MM.1S (cell line): Measurements from ENCODE around the gene FCHO2.
A peak's percentile ranks its signal among the peaks of the same experiment; 100 is the strongest.

Experiments used
- DNase-seq: peaks from one replicate; pipeline ENCODE4 v3.0.0-alpha.2; 2015
- H2AFZ ChIP-seq: fragments of 300-600 bp; sonication (generic); 2 replicates; pipeline ENCODE4 v1.6.0; 2016; ENCODE audit warnings: antibody characterized with exemption, low read length
- H3F3A ChIP-seq: fragments of 300-600 bp; sonication (generic); 2 replicates; pipeline ENCODE4 v1.6.1; 2016; ENCODE audit warnings: mild to moderate bottlenecking, antibody characterized with exemption, low read length, moderate library complexity, mixed read lengths; ENCODE audit not compliant: insufficient read depth
- H3K27ac ChIP-seq: fragments of 300-600 bp; sonication (generic); 2 replicates; pipeline ENCODE4 v1.5.1; 2016; ENCODE audit warnings: mild to moderate bottlenecking, low read length
- H3K27me3 ChIP-seq: fragments of 300-600 bp; sonication (generic); replicated peaks from 2 replicates; pipeline ENCODE4 v1.6.0; 2016; ENCODE audit warnings: low read length; ENCODE audit not compliant: insufficient read depth
- H3K36me3 ChIP-seq: fragments of 300-600 bp; sonication (generic); replicated peaks from 2 replicates; pipeline ENCODE4 v1.6.1; 2016; ENCODE audit warnings: mild to moderate bottlenecking, low read length, mixed read lengths; ENCODE audit not compliant: insufficient read depth
- H3K4me1 ChIP-seq: fragments of 300-600 bp; sonication (generic); 2 replicates; pipeline ENCODE4 v1.6.1; 2016; ENCODE audit warnings: low read length, mixed read lengths
- H3K4me2 ChIP-seq: fragments of 300-600 bp; sonication (generic); 2 replicates; pipeline ENCODE4 v1.6.0; 2016; ENCODE audit warnings: low read depth, low read length
- H3K4me3 ChIP-seq: fragments of 300-600 bp; sonication (generic); 2 replicates; pipeline ENCODE4 v1.5.1; 2016; ENCODE audit warnings: low read length, mixed read lengths
- H3K79me2 ChIP-seq: fragments of 300-600 bp; sonication (generic); 2 replicates; pipeline ENCODE4 v1.6.1; 2016; ENCODE audit warnings: mixed run types, low read length, mixed read lengths
- H3K9ac ChIP-seq: fragments of 300-600 bp; sonication (generic); 2 replicates; pipeline ENCODE4 v1.6.1; 2016; ENCODE audit warnings: low read length, mixed read lengths
- H3K9me2 ChIP-seq: fragments of 300-600 bp; sonication (generic); replicated peaks from 2 replicates; pipeline ENCODE4 v1.6.1; 2016; ENCODE audit warnings: mild to moderate bottlenecking, low read length, mixed read lengths; ENCODE audit not compliant: insufficient read depth
- H3K9me3 ChIP-seq: fragments of 300-600 bp; sonication (generic); replicated peaks from 2 replicates; pipeline ENCODE4 v1.6.1; 2016; ENCODE audit warnings: mild to moderate bottlenecking, low read length, mixed read lengths; ENCODE audit not compliant: insufficient read depth
- H4K20me1 ChIP-seq: fragments of 300-600 bp; sonication (generic); 2 replicates; pipeline ENCODE4 v1.6.1; 2016; ENCODE audit warnings: mild to moderate bottlenecking, low read length, moderate library complexity, mixed read lengths; ENCODE audit not compliant: insufficient read depth
- EZH2 ChIP-seq: fragments of 300-600 bp; sonication (generic); optimal IDR thresholded peaks from 2 replicates; pipeline ENCODE3; 2017; ENCODE audit warnings: low read depth, mild to moderate bottlenecking, antibody characterized with exemption, low read length, mixed read lengths
- EZH2phosphoT487 ChIP-seq: fragments of 300-600 bp; sonication (generic); IDR thresholded peaks from 2 replicates; pipeline ENCODE4 v1.6.1; 2018; ENCODE audit warnings: antibody characterized with exemption, low read length
- TF ChIP-seq, protein P1 (sequence below): fragments of 300-600 bp; sonication (generic); IDR thresholded peaks from 2 replicates; pipeline ENCODE4 v1.5.1; 2016; ENCODE audit warnings: antibody characterized with exemption, low read length, mixed read lengths

Gene FCHO2

DNA sequence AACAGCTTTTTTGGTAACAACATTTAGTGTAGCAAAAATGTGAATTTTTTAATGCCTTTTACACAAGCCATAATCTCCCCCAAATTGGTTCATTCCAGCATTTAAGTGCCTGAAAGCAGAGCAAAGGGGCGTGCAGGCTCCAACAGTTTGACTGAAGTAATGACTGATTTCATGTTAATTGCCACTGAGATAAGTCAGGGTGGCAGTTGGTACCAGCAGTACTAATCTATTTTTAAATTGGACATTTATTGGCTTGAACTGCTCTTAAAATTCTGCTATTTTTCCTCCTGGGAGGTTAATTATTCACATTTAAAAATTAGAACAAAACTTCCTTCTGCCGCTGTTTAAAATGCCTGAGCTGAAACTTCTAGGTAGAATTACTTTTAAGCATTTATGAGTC is 176.9 kb downstream of the FCHO2 start:
- Histone ChIP-seq H4K20me1 (no peaks in the 10 kb centered on the region), H3K4me1 (no peaks in the 10 kb centered on the region), H3K27ac (no peak overlapping the region), H3F3A (no peaks in the 10 kb centered on the region), H3K4me2 (no peak overlapping the region), H3K27me3 (no peaks in the 10 kb centered on the region), H3K9me3 (no peaks in the 10 kb centered on the region), H3K9me2 (no peaks in the 10 kb centered on the region), H3K36me3 (no peaks in the 10 kb centered on the region), H2AFZ (no peak overlapping the region), H3K9ac (no peak overlapping the region), H3K4me3 (no peak overlapping the region), H3K79me2 (no peaks in the 10 kb centered on the region)
- TF ChIP-seq, protein P1, sequence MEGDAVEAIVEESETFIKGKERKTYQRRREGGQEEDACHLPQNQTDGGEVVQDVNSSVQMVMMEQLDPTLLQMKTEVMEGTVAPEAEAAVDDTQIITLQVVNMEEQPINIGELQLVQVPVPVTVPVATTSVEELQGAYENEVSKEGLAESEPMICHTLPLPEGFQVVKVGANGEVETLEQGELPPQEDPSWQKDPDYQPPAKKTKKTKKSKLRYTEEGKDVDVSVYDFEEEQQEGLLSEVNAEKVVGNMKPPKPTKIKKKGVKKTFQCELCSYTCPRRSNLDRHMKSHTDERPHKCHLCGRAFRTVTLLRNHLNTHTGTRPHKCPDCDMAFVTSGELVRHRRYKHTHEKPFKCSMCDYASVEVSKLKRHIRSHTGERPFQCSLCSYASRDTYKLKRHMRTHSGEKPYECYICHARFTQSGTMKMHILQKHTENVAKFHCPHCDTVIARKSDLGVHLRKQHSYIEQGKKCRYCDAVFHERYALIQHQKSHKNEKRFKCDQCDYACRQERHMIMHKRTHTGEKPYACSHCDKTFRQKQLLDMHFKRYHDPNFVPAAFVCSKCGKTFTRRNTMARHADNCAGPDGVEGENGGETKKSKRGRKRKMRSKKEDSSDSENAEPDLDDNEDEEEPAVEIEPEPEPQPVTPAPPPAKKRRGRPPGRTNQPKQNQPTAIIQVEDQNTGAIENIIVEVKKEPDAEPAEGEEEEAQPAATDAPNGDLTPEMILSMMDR: no peak
- TF ChIP-seq EZH2phosphoT487 (no peak), EZH2 (no peak)
- DNase-seq: no peak

DNA sequence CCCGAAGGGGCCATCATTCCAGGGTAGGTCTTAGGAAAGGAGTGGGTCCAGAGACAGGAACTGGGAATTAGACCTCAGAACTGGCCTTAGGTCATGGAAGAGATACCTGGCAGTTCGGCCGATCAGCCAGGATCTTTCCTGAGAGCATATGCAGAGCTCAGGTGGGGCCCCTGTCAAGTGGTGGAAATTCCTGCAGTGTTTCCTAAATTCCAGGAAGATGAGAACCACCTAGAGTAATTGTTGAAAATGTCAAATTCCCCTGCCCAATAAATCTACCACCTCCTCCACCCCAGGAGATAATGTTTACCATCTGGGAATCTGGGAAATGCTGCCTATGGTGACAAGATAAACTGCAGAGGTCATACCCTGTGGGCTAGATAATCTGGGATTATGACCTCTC is 179.2 kb downstream of the FCHO2 start:
- Histone ChIP-seq H2AFZ (no peak overlapping the region), H3K4me1 (no peaks in the 10 kb centered on the region), H3K9ac (no peak overlapping the region), H3K36me3 (no peaks in the 10 kb centered on the region), H3K79me2 (no peaks in the 10 kb centered on the region), H3F3A (no peaks in the 10 kb centered on the region), H3K4me2 (no peak overlapping the region), H4K20me1 (no peaks in the 10 kb centered on the region), H3K9me2 (no peaks in the 10 kb centered on the region), H3K4me3 (no peak overlapping the region), H3K27ac (no peak overlapping the region), H3K9me3 (no peaks in the 10 kb centered on the region), H3K27me3 (no peaks in the 10 kb centered on the region)
- no peak for DNase-seq
- TF ChIP-seq EZH2 (no peak), EZH2phosphoT487 (no peak)
- TF ChIP-seq, protein P1: no peak

DNA sequence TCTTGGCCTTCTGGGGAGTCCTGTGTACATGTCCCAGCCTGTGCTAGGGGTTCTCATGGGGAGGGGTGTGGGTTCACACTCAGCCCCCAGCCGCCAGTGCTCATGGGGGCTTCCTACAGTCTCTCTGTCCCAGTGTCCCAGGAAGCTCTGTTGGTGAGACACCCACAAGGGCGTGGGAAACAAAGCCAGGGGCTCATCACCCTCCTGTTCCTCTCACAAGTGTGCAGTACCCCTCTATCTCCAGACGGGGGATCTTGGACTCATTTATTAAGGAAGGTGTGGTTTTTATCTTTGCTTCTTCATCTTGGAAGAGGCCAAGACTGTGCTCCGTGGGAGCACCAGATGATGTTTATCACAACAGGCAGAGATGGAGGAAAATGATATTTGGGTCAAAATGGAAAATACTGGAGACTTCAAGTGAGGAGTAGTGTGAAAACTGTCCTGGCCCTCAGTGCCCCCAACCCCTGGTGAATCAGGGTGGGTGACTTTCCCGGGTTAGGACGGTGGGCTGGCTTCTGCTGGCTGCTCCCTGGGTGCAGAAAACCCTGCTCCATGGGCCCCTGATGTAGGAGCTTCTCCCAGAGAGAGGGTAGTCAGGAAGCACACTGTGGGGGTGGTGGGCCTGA is 179.7 kb downstream of the FCHO2 start:
- H3K4me3 ChIP-seq: no peak overlapping the region
- no peaks in the 10 kb centered on the region for H3K9me2 ChIP-seq
- no peaks in the 10 kb centered on the region for H4K20me1 ChIP-seq
- no peak overlapping the region for H3K9ac ChIP-seq
- no peaks in the 10 kb centered on the region for H3K36me3 ChIP-seq
- no peak overlapping the region for H3K27ac ChIP-seq
- no peaks in the 10 kb centered on the region for H3K79me2 ChIP-seq
- no peaks in the 10 kb centered on the region for H3K4me1 ChIP-seq
- H3F3A ChIP-seq: no peaks in the 10 kb centered on the region
- H3K4me2 ChIP-seq: no peak overlapping the region
- H2AFZ ChIP-seq: no peak overlapping the region
- no peaks in the 10 kb centered on the region for H3K27me3 ChIP-seq
- DNase-seq: peak; percentile 16
- TF ChIP-seq, protein P1: peak; percentile 40
- TF ChIP-seq EZH2 (no peak), EZH2phosphoT487 (no peak)
- H3K9me3 ChIP-seq: no peaks in the 10 kb centered on the region
